H4 (cell line): ENCODE measurements around the gene ITPRID2. TPM values are rescaled to one million over a fixed set of nuclear protein-coding genes. Genes with fewer than 3 reads are reported as not detected.
A peak's percentile ranks its signal among the peaks of the same experiment; 100 is the strongest.
"Not testable (repeated sequence)": the region's sequence is repeated elsewhere in the genome, so short reads cannot be mapped to it uniquely, and the experiment has no call there.

Experiments
- DNase-seq: peaks from one replicate; pipeline ENCODE4 v3.0.0-alpha.2; 2015; ENCODE audit warnings: low spot score
- total RNA-seq: library from RNA; depleted of rRNA; stranded (reverse); fragments of >200 nt; shearing (Covaris generic); gene quantifications from 2 replicates; pipeline ENCODE4 v1.2.3, GENCODE V29; 2014

The ITPRID2 gene
- total RNA-seq, 1 experiment from 2014 or later = 68.5 TPM

GRCh38 chr2:181916726-181917718 lies 25.5 kb downstream of the ITPRID2 start:
- no peak for DNase-seq

- no peak for DNase-seq
These were observed 26.7 kb downstream of the ITPRID2 start for GRCh38 chr2:181918188-181918587.

DNA sequence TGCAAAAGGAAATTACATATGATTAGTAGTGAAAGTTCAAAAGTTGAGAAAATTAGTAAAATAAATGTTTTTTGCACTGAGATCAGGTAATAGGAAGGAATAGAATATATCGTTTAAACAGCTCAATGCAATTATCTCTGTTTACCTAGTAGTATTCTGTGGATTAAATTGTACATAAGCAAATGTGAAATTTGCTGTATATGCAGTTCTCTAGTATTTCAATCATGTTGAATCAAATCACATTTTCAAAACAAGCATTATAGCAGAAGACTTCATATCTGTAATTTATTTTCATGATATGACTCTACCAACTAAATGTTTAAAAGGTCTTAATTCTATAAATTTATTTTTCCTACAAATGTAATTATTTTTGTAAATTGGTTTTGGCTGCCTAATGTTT lies 31.6 kb downstream of the ITPRID2 start:
- DNase-seq = no peak

- no peak for DNase-seq
These were observed 32.8 kb downstream of the ITPRID2 start for GRCh38 chr2:181924336-181924735.

- no peak for DNase-seq
These were observed 43.2 kb downstream of the ITPRID2 start for GRCh38 chr2:181934694-181935093.

DNA sequence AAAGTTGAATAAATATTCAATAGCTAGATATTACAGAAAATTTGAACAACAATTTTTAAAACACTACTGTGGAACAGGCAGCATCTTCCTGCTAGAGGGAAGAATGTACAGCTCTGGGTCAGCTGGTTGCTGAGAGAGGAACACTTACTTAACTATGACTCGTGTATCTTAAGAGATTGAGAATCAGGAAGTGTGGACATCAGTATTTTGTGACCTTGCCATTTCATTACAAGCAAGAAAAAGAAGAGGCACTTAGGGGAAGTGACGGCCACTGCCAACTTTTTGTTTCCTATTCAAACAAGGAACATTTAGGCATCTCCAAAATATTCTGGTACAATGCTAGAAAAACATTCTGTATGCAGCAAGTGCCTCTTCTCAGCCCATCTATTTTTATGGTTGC lies 45.9 kb downstream of the ITPRID2 start:
- peak; percentile 9 for DNase-seq

DNA sequence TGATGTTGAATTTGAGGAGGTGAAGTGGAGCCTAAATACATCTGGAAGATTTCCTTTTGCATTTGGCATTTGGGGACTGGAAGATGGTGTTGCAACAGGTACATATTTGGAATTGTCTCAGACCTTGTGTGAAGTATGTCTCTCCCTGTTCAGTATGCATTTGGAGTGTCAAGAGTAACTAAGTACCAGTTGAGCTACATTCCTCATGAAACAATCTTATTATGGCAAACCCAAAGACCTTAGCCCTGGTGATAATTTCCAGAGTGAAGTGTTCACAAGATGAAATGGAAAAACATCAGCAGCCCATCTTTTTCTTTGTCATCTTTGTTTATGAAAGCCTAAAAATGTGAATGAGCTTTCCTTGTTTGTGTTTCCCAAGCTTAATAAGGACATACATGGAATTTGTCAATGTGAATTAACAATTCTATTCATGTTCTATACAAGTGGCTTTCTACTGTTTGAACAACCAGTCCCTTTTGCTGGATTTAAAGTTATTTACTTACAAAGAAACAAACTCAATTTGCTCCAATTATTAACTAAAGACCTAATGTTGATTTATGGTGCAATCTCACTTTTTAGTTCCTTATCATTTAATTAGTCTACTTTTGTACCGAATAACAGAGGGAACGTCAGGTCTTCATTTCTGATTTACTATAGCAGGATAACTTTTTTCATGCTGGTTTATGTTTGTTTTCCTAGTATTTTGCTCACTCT lies 52.0 kb downstream of the ITPRID2 start:
- DNase-seq = no peak

DNA sequence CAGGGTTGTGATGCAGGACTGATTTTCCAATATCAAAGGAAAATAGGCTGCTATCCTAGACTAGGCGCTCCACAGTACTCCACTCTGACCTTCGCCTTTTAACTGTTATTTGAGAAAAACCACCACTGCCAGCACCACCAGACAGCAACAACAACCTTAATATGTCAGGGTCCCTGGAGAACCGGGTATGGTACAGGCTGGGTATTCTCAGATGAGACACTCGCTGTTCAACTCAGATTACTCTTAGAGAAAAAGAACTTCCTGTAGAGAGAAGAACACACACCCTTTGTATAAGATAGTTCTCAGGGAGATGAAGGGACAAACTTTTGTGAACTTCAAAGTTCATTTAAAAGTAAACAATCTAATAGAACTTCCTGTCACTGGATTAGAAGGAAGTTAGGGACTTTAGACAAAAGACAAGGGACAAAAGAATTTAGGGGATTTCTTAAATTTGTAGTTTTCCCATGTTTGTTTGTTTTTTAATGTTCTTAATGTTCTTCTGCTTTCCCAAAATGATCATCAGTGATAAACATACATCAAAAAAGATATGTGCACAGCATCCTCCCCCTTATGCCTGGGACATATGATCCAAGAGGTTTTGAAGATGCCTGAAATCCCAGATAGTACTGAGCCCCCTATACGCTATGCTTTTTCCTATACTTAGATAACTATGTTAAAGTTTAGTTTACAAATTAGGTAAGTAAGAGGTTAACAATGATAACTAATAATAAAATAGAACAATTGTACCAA lies 52.8 kb downstream of the ITPRID2 start:
- DNase-seq = no peak

DNA sequence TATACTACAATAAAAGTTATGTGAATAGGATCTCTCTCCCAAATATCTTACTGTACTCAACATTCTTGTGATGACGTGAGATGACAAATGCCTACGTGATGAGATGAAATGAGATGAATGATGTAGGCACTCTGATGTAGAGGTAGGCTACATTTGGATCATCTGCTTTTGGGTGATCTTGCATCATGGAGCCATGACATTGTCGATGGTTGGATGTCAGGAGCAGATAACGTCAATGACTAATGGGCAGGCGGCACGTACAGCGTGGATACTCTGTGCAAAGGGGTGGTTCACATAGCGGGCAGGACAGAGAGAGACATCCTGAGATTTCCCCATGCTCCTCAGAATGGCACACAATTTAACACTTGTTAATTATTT lies 53.4 kb downstream of the ITPRID2 start:
- DNase-seq = no peak

DNA sequence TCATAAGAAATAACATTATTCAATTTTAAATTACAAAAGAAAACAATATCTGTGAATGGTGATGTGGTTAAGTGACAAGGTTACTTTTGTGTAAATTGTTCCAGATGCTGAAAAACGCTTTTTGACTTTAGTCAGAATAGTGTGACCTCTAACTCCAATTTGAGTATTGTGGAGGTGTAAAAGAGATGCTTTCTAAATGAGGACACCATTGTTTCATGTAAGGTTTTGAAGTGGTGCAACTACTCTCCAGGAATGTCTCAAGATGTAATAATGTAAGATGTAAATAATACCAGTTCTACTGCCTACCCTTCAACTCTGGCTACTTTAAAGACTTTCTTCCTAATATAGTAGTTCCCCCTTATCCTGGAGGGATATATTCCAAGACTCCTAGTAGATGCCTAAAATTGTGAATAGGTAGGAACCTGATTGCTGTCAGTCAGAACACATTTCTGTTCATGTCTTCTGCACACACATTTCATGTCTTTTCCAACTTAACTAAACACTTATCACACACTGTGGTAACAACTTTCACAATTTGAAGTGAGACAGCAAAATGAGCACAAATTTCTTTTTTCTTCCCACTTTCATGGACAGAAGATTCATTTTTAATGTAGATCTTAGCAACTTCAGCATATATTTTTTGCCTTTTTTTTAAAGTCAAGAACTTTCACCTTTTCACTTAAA lies 55.1 kb downstream of the ITPRID2 start:
- no peak for DNase-seq

DNA sequence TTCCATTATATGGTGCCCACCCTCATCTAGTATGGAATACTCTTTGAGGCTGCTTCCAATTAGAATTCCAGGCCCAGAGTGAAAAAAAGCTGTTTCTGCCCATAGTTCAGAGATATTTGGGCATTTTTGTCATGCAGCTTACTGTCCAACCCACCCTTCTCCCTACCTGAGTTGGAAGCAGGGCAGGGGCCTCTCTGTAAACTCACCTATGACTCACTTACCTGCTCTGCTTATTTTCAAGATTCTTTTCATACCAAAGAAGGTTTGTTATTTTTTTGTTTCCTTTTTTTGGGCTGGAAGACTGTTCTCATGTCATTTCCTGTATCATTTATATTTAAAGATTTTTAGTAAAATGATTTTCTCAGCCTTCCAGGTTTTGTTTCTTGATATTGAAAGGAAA lies 55.7 kb downstream of the ITPRID2 start:
- no peak for DNase-seq

GRCh38 chr2:181948227-181948626 lies 56.7 kb downstream of the ITPRID2 start:
- DNase-seq = no peak

GRCh38 chr2:181949047-181949446 lies 57.5 kb downstream of the ITPRID2 start:
- no peak for DNase-seq

GRCh38 chr2:181952404-181953226 lies 61.1 kb downstream of the ITPRID2 start:
- DNase-seq = no peak

DNA sequence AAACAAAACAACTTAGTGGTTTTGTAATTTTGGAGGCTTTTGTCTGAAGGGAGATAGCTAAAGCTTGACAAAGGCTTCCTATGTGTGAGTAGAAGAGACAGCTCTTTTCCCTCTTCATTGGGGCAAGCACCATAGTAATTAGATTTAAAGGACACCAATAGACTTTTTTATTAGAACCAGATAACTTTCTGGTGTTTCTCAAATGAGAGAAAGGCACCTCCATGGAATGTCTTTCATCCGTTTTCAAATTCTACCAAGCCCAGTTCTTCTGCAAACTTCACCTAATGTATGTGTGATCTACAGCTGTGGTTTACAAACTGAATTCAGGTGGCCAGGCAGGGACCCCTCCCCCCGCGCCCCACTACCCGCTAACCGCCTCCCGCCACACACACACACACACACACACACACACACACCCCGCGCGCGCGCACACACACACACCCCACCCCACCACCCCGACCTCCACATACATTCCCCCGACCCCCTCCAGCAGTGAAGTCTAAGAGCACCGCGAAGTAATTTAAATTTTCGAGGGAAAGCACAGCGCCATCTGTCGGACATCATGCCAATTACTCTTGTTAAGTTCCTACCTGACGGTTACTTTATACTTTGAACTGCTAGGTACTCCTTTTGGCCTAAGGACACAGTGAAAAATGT lies 62.5 kb downstream of the ITPRID2 start:
- peak; percentile 61 for DNase-seq

GRCh38 chr2:181954538-181954883 lies 63.0 kb downstream of the ITPRID2 start:
- DNase-seq = no peak

- DNase-seq = peak; percentile 10
These were observed 63.5 kb downstream of the ITPRID2 start for GRCh38 chr2:181955010-181955409.

DNA sequence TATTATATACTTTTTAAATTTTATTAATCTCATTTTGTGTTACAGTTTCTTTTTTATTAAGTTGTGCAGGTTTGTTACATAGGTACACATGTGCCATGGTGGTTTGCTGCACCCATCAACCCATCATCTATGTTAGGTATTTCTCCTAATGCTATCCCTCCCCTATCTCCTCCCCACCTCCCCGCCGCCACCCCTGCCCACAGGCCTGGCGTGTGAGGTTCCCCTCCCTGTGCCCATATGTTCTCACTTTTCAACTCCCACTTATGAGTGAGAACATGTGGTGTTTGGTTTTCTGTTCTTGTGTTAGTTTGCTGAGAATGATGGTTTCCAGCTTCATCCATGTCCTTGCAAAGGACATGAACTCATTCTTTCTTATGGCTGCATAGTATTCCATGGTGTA lies 64.3 kb downstream of the ITPRID2 start:
- DNase-seq = not testable (repeated sequence)

DNA sequence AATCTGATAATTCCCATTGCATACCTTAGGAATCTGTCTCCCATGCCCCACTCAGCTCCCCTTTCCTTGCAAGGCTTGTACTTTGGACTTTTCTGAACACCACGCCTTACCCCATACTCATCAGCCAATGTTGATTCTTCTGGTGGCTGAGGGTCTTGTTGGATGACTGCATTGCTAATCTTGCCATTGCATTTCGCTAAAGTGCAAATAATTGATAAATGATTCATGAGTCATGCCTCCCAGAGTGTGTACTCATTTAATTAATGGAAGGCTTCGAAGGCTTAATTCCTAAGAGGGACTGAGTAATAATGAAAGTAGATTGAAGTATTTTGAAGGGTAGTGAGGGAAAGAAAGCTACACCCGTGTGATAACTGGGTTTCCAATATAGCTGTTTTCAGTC lies 66.1 kb downstream of the ITPRID2 start:
- DNase-seq = no peak

GRCh38 chr2:181958726-181959125 lies 67.2 kb downstream of the ITPRID2 start:
- no peak for DNase-seq
